ENCODE measurements around the gene ELK3. TPM values are rescaled to one million over a fixed set of nuclear protein-coding genes. Genes with fewer than 3 reads are reported as not detected.

ELK3 gene
- total RNA-seq, 2 donors from 2014 or later = 4.9 to 8.0 TPM

- TF ChIP-seq POLR2A (IDR thresholded peaks at IDR 0.05) = no peak
- TF ChIP-seq CTCF (IDR thresholded peaks at IDR 0.05) = no peak
- DNase-seq = no peak
- 76 to 79% methylated on average over 19 of the region's 19 CpGs for WGBS, 2 donors
Measured at GRCh38 chr12:96153131-96153725, 40.9 kb upstream of the ELK3 start.

GRCh38 chr12:96155181-96155580, 39.0 kb upstream of the ELK3 start:
- ATAC-seq (no peak), DNase-seq (no peak)
- Histone ChIP-seq H3K9me3 (no peaks in the 10 kb centered on the region), H3K4me1 (no peaks in the 10 kb centered on the region), H3K4me3 (no peak overlapping the region), H3K27ac (no peak overlapping the region), H3K27me3 (no peaks in the 10 kb centered on the region), H3K36me3 (replicated peaks in 1 of 2; ENCODE audit: insufficient read depth in 1 of 2, low read depth in 2 of 2) (no peaks in the 10 kb centered on the region)
- intact Hi-C loops (cut with DNase I) = no loop called here
- WGBS, 2 donors = 88 to 90% methylated on average over 3 of the region's 3 CpGs
- TF ChIP-seq CTCF (IDR thresholded peaks at IDR 0.05) (no peak), POLR2A (IDR thresholded peaks at IDR 0.05) (no peak)

More at GRCh38 chr12:96153131-96153725, 40.9 kb upstream of the ELK3 start:
- Histone ChIP-seq H3K36me3 (replicated peaks in 1 of 2; ENCODE audit: insufficient read depth in 1 of 2, low read depth in 2 of 2) (no peaks in the 10 kb centered on the region), H3K9me3 (no peaks in the 10 kb centered on the region), H3K4me3 (no peak overlapping the region), H3K4me1 (no peaks in the 10 kb centered on the region), H3K27ac (no peak overlapping the region), H3K27me3 (no peaks in the 10 kb centered on the region)
- ATAC-seq = no peak
- intact Hi-C loops (cut with DNase I) = no loop called here

- no peaks in the 10 kb centered on the region for H3K27me3 ChIP-seq
- TF ChIP-seq POLR2A (IDR thresholded peaks at IDR 0.05) (no peak), CTCF (IDR thresholded peaks at IDR 0.05) (no peak)
- H3K27ac ChIP-seq = no peak overlapping the region
- DNase-seq (no peak), ATAC-seq (no peak)
- WGBS, 2 donors = 63 to 76% methylated on average over 7 of the region's 7 CpGs
- H3K4me3 ChIP-seq = no peak overlapping the region
- intact Hi-C loops (cut with DNase I) = no loop called here
- no peaks in the 10 kb centered on the region for H3K36me3 ChIP-seq (replicated peaks in 1 of 2; ENCODE audit: insufficient read depth in 1 of 2, low read depth in 2 of 2)
- no peaks in the 10 kb centered on the region for H3K9me3 ChIP-seq
- H3K4me1 ChIP-seq = no peaks in the 10 kb centered on the region
Measured at GRCh38 chr12:96155781-96156180, 38.4 kb upstream of the ELK3 start.

- 84 to 93% methylated on average over 3 of the region's 3 CpGs for WGBS, 2 donors
- no peak overlapping the region for H3K27ac ChIP-seq
- no peak for DNase-seq
- intact Hi-C loops (cut with DNase I) = no loop called here
- H3K27me3 ChIP-seq = no peaks in the 10 kb centered on the region
- no peak overlapping the region for H3K4me3 ChIP-seq
- no peaks in the 10 kb centered on the region for H3K36me3 ChIP-seq (replicated peaks in 1 of 2; ENCODE audit: insufficient read depth in 1 of 2, low read depth in 2 of 2)
- no peak for ATAC-seq
- H3K9me3 ChIP-seq = no peaks in the 10 kb centered on the region
- H3K4me1 ChIP-seq = no peaks in the 10 kb centered on the region
- no peak for TF ChIP-seq POLR2A (IDR thresholded peaks at IDR 0.05)
- TF ChIP-seq CTCF (IDR thresholded peaks at IDR 0.05) = no peak
Measured at GRCh38 chr12:96156211-96156610, 38.0 kb upstream of the ELK3 start.

GRCh38 chr12:96157427-96157826, 36.7 kb upstream of the ELK3 start:
- 83 to 84% methylated on average over 3 of the region's 3 CpGs for WGBS, 2 donors
- no peak for DNase-seq
- no peak overlapping the region for H3K4me3 ChIP-seq
- no peaks in the 10 kb centered on the region for H3K9me3 ChIP-seq
- H3K36me3 ChIP-seq (replicated peaks in 1 of 2; ENCODE audit: insufficient read depth in 1 of 2, low read depth in 2 of 2) = no peaks in the 10 kb centered on the region
- H3K4me1 ChIP-seq = no peaks in the 10 kb centered on the region
- no peak for ATAC-seq
- H3K27ac ChIP-seq = no peak overlapping the region
- no peaks in the 10 kb centered on the region for H3K27me3 ChIP-seq
- intact Hi-C loops (cut with DNase I) = no loop called here
- no peak for TF ChIP-seq CTCF (IDR thresholded peaks at IDR 0.05)

All from body of pancreas (tissue), 4 donors.